GM18517 (cell line): Measurements from ENCODE around the gene CCDC142.
A peak's percentile ranks its signal among the peaks of the same experiment; 100 is the strongest.
"Not testable (repeated sequence)": the region's sequence is repeated elsewhere in the genome, so short reads cannot be mapped to it uniquely, and the experiment has no call there.

Experiments used
- ATAC-seq: cut with Tn5 transposase; IDR thresholded peaks from one replicate; pipeline ENCODE4 v1.9.1; 2021; ENCODE audit warnings: mild to moderate bottlenecking, moderate library complexity; ENCODE audit not compliant: unreplicated experiment

The CCDC142 gene

GRCh38 chr2:74447230-74447999 lies 35.4 kb downstream of the CCDC142 start:
- no peak for ATAC-seq

GRCh38 chr2:74444498-74445318 lies 38.1 kb downstream of the CCDC142 start:
- no peak for ATAC-seq

GRCh38 chr2:74442483-74443297 lies 40.1 kb downstream of the CCDC142 start:
- not testable (repeated sequence) for ATAC-seq

- no peak for ATAC-seq
Observed at GRCh38 chr2:74441690-74442482, 40.9 kb downstream of the CCDC142 start, which contains the start of gene RTKN. RTKN (minus strand) TSS chr2:74441937; CDS start chr2:74441816, 121 bp downstream.

- ATAC-seq, result no peak
Observed at GRCh38 chr2:74441170-74441689, 41.6 kb downstream of the CCDC142 start.

- ATAC-seq, result peak; percentile 72
Observed at GRCh38 chr2:74440378-74441169, 42.2 kb downstream of the CCDC142 start.

GRCh38 chr2:74439803-74440377 lies 42.9 kb downstream of the CCDC142 start:
- no peak for ATAC-seq

GRCh38 chr2:74439373-74439772 lies 43.4 kb downstream of the CCDC142 start:
- ATAC-seq, result no peak

GRCh38 chr2:74438248-74438647 lies 44.5 kb downstream of the CCDC142 start:
- ATAC-seq, result no peak

GRCh38 chr2:74436848-74437695 lies 45.7 kb downstream of the CCDC142 start:
- ATAC-seq, result no peak

GRCh38 chr2:74436111-74436805 lies 46.5 kb downstream of the CCDC142 start:
- no peak for ATAC-seq

GRCh38 chr2:74430502-74430901 lies 52.3 kb downstream of the CCDC142 start:
- no peak for ATAC-seq

- no peak for ATAC-seq
Observed at GRCh38 chr2:74429487-74430451, 53.0 kb downstream of the CCDC142 start.

- no peak for ATAC-seq
Observed at GRCh38 chr2:74428675-74429074, 54.1 kb downstream of the CCDC142 start.

GRCh38 chr2:74427551-74427950 lies 55.2 kb downstream of the CCDC142 start:
- ATAC-seq, result no peak

- ATAC-seq, result no peak
Observed at GRCh38 chr2:74426181-74426758, 56.5 kb downstream of the CCDC142 start.
